Keratinocyte (primary cell): ENCODE results near the gene ABCD1. TPM values are rescaled to one million over a fixed set of nuclear protein-coding genes. Genes with fewer than 3 reads are reported as not detected.
"Not testable (repeated sequence)": the region's sequence is repeated elsewhere in the genome, so short reads cannot be mapped to it uniquely, and the experiment has no call there.

Experiments used
- DNase-seq: peaks from one replicate; pipeline ENCODE4 v3.0.0-alpha.2; 2011; ENCODE audit warnings: low read depth, missing footprints, low spot score
- FAIRE-seq: peaks from 2 replicates; lab custom pipeline; 2011; peaks lifted over from hg19 to GRCh38; lab: Jason Lieb, UNC
- H2AFZ ChIP-seq: 2 replicates; pipeline ENCODE4 v1.6.0; 2012; ENCODE audit warnings: low read length, control low read depth, inconsistent platforms; ENCODE audit not compliant: control insufficient read depth
- H3K27ac ChIP-seq: 2 replicates; pipeline ENCODE4 v1.5.1; 2011; ENCODE audit warnings: low read length; ENCODE audit not compliant: control insufficient read depth, insufficient read depth
- H3K27me3 ChIP-seq: 3 replicates; pipeline ENCODE4 v1.6.0; 2011; ENCODE audit warnings: low read length; ENCODE audit not compliant: control insufficient read depth, insufficient read depth; ENCODE audit errors: extremely low read depth
- H3K36me3 ChIP-seq, 2 experiments: 2 replicates in 1 of 2; 3 replicates in 1 of 2; pipeline ENCODE4 v1.5.1; 2011; ENCODE audit warnings: low read length in 2 of 2, mild to moderate bottlenecking in 1 of 2; ENCODE audit not compliant: control insufficient read depth in 2 of 2, insufficient read depth in 2 of 2; ENCODE audit errors: extremely low read depth in 1 of 2
- H3K4me1 ChIP-seq: 3 replicates; pipeline ENCODE4 v1.5.1; 2011; ENCODE audit warnings: low read length; ENCODE audit not compliant: control insufficient read depth, insufficient read depth; ENCODE audit errors: extremely low read depth
- H3K4me2 ChIP-seq: 3 replicates; pipeline ENCODE4 v1.6.0; 2011; ENCODE audit warnings: low read depth, low read length; ENCODE audit not compliant: control insufficient read depth, insufficient read depth; ENCODE audit errors: extremely low read depth
- H3K4me3 ChIP-seq, 3 experiments: fragments of 200-600 bp in 1 of 3; sonication (generic) in 1 of 3; 2 replicates in 2 of 3; 3 replicates in 1 of 3; pipeline ENCODE4 v1.5.1; 2011 to 2016; ENCODE audit warnings: low read length in 3 of 3, mild to moderate bottlenecking in 3 of 3, control low read depth in 2 of 3, inconsistent platforms in 1 of 3, low read depth in 1 of 3, mixed read lengths in 1 of 3, mixed run types in 1 of 3, moderate library complexity in 1 of 3; ENCODE audit not compliant: control insufficient read depth in 2 of 3, insufficient read depth in 2 of 3; ENCODE audit errors: extremely low read depth in 1 of 3
- H3K79me2 ChIP-seq: 2 replicates; pipeline ENCODE4 v1.6.0; 2012; ENCODE audit warnings: low read length; ENCODE audit not compliant: control insufficient read depth, insufficient read depth
- H3K9ac ChIP-seq: 3 replicates; pipeline ENCODE4 v1.6.0; 2011; ENCODE audit warnings: low read length; ENCODE audit not compliant: control insufficient read depth, insufficient read depth; ENCODE audit errors: extremely low read depth
- H3K9me1 ChIP-seq: 3 replicates; pipeline ENCODE4 v1.6.0; 2011; ENCODE audit warnings: low read length; ENCODE audit not compliant: control insufficient read depth, insufficient read depth; ENCODE audit errors: extremely low read depth
- H3K9me3 ChIP-seq: 2 replicates; pipeline ENCODE4 v1.5.1; 2012; ENCODE audit warnings: low read depth, low read length; ENCODE audit not compliant: control insufficient read depth
- H4K20me1 ChIP-seq: 3 replicates; pipeline ENCODE4 v1.6.0; 2011; ENCODE audit warnings: low read length; ENCODE audit not compliant: control insufficient read depth, insufficient read depth; ENCODE audit errors: extremely low read depth
- EZH2 ChIP-seq: IDR thresholded peaks from one replicate; pipeline ENCODE4 v1.6.1; 2012; ENCODE audit warnings: inconsistent platforms, mild to moderate bottlenecking, low read length, moderate library complexity
- dilution Hi-C: fragments of 300-500 bp; cut with MboI; formaldehyde crosslinking; loops from one replicate; pipeline ENCODE4 v1.7.0; 2020; ENCODE audit warnings: low sequenced_read_pairs; ENCODE audit not compliant: extremely low pct_ligation_motif_present
- polyA minus RNA-seq, 3 experiments: library from RNA; depleted of rRNA, polyadenylated mRNA; stranded (reverse); fragments of >200 nt; gene quantifications; 1 replicate in 1 of 3; 2 replicates in 1 of 3; 3 replicates in 1 of 3; pipeline ENCODE4 v1.2.3, GENCODE V29; 2011
- polyA plus RNA-seq, 5 experiments: library from polyadenylated mRNA; depleted of rRNA in 3 of 5; stranded (reverse) in 3 of 5; stranded (forward) in 1 of 5; unstranded in 1 of 5; fragments of >200 nt; gene quantifications; 1 replicate in 1 of 5; 2 replicates in 3 of 5; 3 replicates in 1 of 5; pipeline versions ENCODE4 v1.2.1 to v1.2.3, GENCODE V29; 2011 to 2012; ENCODE audit warnings: missing spikeins in 2 of 5, low read depth in 1 of 5, low replicate concordance in 1 of 5
- TF ChIP-seq, protein P1 (sequence below), 3 experiments: IDR thresholded peaks in 1 of 3; conservative IDR thresholded peaks in 1 of 3; optimal IDR thresholded peaks in 1 of 3; 2 replicates in 2 of 3; 3 replicates in 1 of 3; pipeline versions ENCODE3 to v1.5.1; 2011; ENCODE audit warnings: low read length in 3 of 3, mild to moderate bottlenecking in 3 of 3, moderate library complexity in 2 of 3, control low read depth in 1 of 3, inconsistent platforms in 1 of 3; ENCODE audit not compliant: insufficient read depth in 2 of 3; ENCODE audit errors: extremely low read depth in 1 of 3

The ABCD1 gene
- 0.81 to 2.0 TPM (median 0.86 TPM) in 3 replicates for polyA plus RNA-seq
- polyA plus RNA-seq (2011; ENCODE audit: low read depth): 0.32 TPM
- polyA plus RNA-seq (2011; cell fraction: cytosol; rRNA removed): 0.78 and 1.8 TPM in 2 replicates
- polyA plus RNA-seq (2011; cell fraction: nucleus; rRNA removed): 3.2 TPM in 2 replicates
- 1.3 and 3.9 TPM in 2 replicates for polyA plus RNA-seq (2012; ENCODE audit: low replicate concordance)
- polyA minus RNA-seq: 2.1 to 6.0 TPM (median 2.9 TPM) in 3 replicates
- 3.5 TPM for polyA minus RNA-seq (2011; cell fraction: cytosol; rRNA and poly(A)+ RNA removed)
- 4.3 and 7.4 TPM in 2 replicates for polyA minus RNA-seq (2011; cell fraction: nucleus; rRNA and poly(A)+ RNA removed)

- Histone ChIP-seq H3K4me2 (peak within 1 kb of the TSS; percentile 86), H3K4me1 (peaks cover 34% of the 10 kb centered on the region), H3K4me3 (peak within 1 kb of the TSS; percentile 63 to 83 (median 72)), H2AFZ (no peak within 1 kb of the TSS), H4K20me1 (peaks cover 2% of the 10 kb centered on the region), H3K36me3 (peaks cover 1 to 6% of the 10 kb centered on the region in 2 experiments), H3K27ac (peak within 1 kb of the TSS; percentile 82), H3K9me1 (no peaks in the 10 kb centered on the region), H3K27me3 (no peaks in the 10 kb centered on the region), H3K9ac (peak within 1 kb of the TSS; percentile 78), H3K9me3 (no peaks in the 10 kb centered on the region), H3K79me2 (peaks cover 23% of the 10 kb centered on the region)
- no peak for FAIRE-seq
- dilution Hi-C loops: no loop called here
- DNase-seq: no peak
- TF ChIP-seq, protein P1, sequence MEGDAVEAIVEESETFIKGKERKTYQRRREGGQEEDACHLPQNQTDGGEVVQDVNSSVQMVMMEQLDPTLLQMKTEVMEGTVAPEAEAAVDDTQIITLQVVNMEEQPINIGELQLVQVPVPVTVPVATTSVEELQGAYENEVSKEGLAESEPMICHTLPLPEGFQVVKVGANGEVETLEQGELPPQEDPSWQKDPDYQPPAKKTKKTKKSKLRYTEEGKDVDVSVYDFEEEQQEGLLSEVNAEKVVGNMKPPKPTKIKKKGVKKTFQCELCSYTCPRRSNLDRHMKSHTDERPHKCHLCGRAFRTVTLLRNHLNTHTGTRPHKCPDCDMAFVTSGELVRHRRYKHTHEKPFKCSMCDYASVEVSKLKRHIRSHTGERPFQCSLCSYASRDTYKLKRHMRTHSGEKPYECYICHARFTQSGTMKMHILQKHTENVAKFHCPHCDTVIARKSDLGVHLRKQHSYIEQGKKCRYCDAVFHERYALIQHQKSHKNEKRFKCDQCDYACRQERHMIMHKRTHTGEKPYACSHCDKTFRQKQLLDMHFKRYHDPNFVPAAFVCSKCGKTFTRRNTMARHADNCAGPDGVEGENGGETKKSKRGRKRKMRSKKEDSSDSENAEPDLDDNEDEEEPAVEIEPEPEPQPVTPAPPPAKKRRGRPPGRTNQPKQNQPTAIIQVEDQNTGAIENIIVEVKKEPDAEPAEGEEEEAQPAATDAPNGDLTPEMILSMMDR (optimal IDR thresholded peaks at IDR 0.05 in 1 of 3, IDR thresholded peaks at IDR 0.05 in 1 of 3, conservative IDR thresholded peaks at IDR 0.05 in 1 of 3; ENCODE audit: extremely low read depth in 1 of 3, insufficient read depth in 2 of 3, low read length in 3 of 3): no peak
- no peak for TF ChIP-seq EZH2
These were observed at the start of gene ABCD1, which contains the start of gene BCAP31 for GRCh38 chrX:153724252-153725038. Gene ABCD1, plus strand, starts transcription at chrX:153724856. Its CDS starts 411 bp downstream, at chrX:153725267. Gene BCAP31, minus strand, starts transcription at chrX:153724387. Its CDS starts 1,143 bp downstream, at chrX:153723244.

- no peak for TF ChIP-seq EZH2
- TF ChIP-seq, protein P1 (optimal IDR thresholded peaks at IDR 0.05 in 1 of 3, IDR thresholded peaks at IDR 0.05 in 1 of 3, conservative IDR thresholded peaks at IDR 0.05 in 1 of 3; ENCODE audit: extremely low read depth in 1 of 3, insufficient read depth in 2 of 3, low read length in 3 of 3): no peak
- Histone ChIP-seq H3K36me3 (no peaks in the 10 kb centered on the region), H3K9me3 (no peaks in the 10 kb centered on the region), H3K4me1 (peaks cover 4% of the 10 kb centered on the region), H3K27me3 (no peaks in the 10 kb centered on the region), H3K79me2 (no peaks in the 10 kb centered on the region), H3K27ac (no peak overlapping the region), H2AFZ (no peak overlapping the region), H3K9me1 (no peaks in the 10 kb centered on the region), H4K20me1 (no peaks in the 10 kb centered on the region), H3K4me2 (no peak overlapping the region), H3K4me3 (no peak overlapping the region), H3K9ac (no peak overlapping the region)
- FAIRE-seq (no peak), DNase-seq (no peak)
- dilution Hi-C loops: no loop called here
These were observed 43.5 kb upstream of the ABCD1 start for GRCh38 chrX:153681175-153681574.

DNA sequence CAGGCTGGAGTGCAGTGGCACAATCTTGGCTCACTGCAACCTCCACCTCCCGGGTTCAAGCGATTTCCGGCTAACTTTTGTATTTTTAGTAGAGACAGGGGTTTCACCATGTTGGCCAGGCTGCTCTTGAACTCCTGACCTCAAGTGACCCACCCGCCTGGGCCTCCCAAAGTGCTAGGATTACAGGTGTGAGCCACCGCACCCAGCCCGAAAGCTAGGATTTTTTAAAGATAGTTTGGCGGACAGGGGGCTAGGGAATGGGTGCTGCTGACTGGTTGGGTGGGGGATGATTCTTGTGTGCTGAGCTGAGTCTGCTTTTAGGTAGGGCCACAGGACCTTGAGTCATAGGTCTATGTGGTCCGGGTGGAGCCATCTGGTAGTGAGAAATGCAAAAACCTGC lies 41.2 kb upstream of the ABCD1 start:
- H3K9me1 ChIP-seq, H3K4me3 ChIP-seq, dilution Hi-C loops, H3K9ac ChIP-seq, H3K4me2 ChIP-seq, H3K36me3 ChIP-seq, H3K4me1 ChIP-seq, DNase-seq, H4K20me1 ChIP-seq, H2AFZ ChIP-seq, H3K79me2 ChIP-seq, H3K27ac ChIP-seq, H3K9me3 ChIP-seq, H3K27me3 ChIP-seq, FAIRE-seq: not testable (repeated sequence)
